ENCODE measurements around the gene GNAT2. TPM values are rescaled to one million over a fixed set of nuclear protein-coding genes. Genes with fewer than 3 reads are reported as not detected.

The GNAT2 gene
- total RNA-seq, 1 donor from 2014 or later = 0.18 TPM

- Mint-ChIP-seq H3K4me3 (ENCODE audit: low read depth) (peak overlapping the region; percentile 93), H3K9me3 (no peaks in the 10 kb centered on the region), H3K27ac (peak overlapping the region; percentile 68), H3K4me1 (ENCODE audit: low read depth) (peaks cover 48% of the 10 kb centered on the region), H3K36me3 (ENCODE audit: low read depth) (peaks cover 11% of the 10 kb centered on the region), H3K27me3 (ENCODE audit: low read depth) (no peaks in the 10 kb centered on the region)
- intact Hi-C loops (cut with micrococcal nuclease) = no loop called here
- DNase-seq (ENCODE audit: low spot score) = no peak
These were observed 2.9 kb upstream of the GNAT2 start for GRCh38 chr1:109622137-109622892.

GRCh38 chr1:109621379-109622136 is 2.1 kb upstream of the GNAT2 start:
- Mint-ChIP-seq H3K9me3 (no peaks in the 10 kb centered on the region), H3K36me3 (ENCODE audit: low read depth) (peaks cover 8% of the 10 kb centered on the region), H3K27ac (peak overlapping the region; percentile 68), H3K4me3 (ENCODE audit: low read depth) (peak overlapping the region; percentile 93), H3K4me1 (ENCODE audit: low read depth) (peaks cover 56% of the 10 kb centered on the region), H3K27me3 (ENCODE audit: low read depth) (no peaks in the 10 kb centered on the region)
- intact Hi-C loops (cut with micrococcal nuclease) = loop anchor here (2.0 kb wide), 1 partner anchor 413 kb away; the partner anchor contains the start of gene STRIP1
- DNase-seq (ENCODE audit: low spot score) = no peak

- intact Hi-C loops (cut with micrococcal nuclease) = loop anchor here (1.0 to 2.0 kb wide), 2 partner anchors 73 to 414 kb away; partner anchors contain the start of genes GNAI3 and STRIP1
- Mint-ChIP-seq H3K4me1 (ENCODE audit: low read depth) (peaks cover 63% of the 10 kb centered on the region), H3K9me3 (no peaks in the 10 kb centered on the region), H3K36me3 (ENCODE audit: low read depth) (peaks cover under 1% of the 10 kb centered on the region), H3K27me3 (ENCODE audit: low read depth) (no peaks in the 10 kb centered on the region), H3K4me3 (ENCODE audit: low read depth) (peak overlapping the region; percentile 93), H3K27ac (peak overlapping the region; percentile 96)
- peak; percentile 97 for DNase-seq (ENCODE audit: low spot score)
These were observed 1.4 kb upstream of the GNAT2 start for GRCh38 chr1:109620841-109621286.

GRCh38 chr1:109620401-109620791 is 980 bp upstream of the GNAT2 start:
- peak overlapping the region; percentile 96 for H3K27ac Mint-ChIP-seq
- intact Hi-C loops (cut with micrococcal nuclease) = loop anchor here (1.0 to 2.0 kb wide), 2 partner anchors 72 to 414 kb away; partner anchors contain the start of genes GNAI3 and STRIP1

GRCh38 chr1:109618661-109619575 is 498 bp downstream of the GNAT2 start:
- Mint-ChIP-seq H3K4me1 (ENCODE audit: low read depth) (peaks cover 60% of the 10 kb centered on the region), H3K4me3 (ENCODE audit: low read depth) (peak overlapping the region; percentile 93), H3K27me3 (ENCODE audit: low read depth) (no peaks in the 10 kb centered on the region), H3K36me3 (ENCODE audit: low read depth) (no peaks in the 10 kb centered on the region), H3K27ac (peak overlapping the region; percentile 96), H3K9me3 (no peaks in the 10 kb centered on the region)
- DNase-seq (ENCODE audit: low spot score) = no peak
- intact Hi-C loops (cut with micrococcal nuclease) = loop anchor here (5.0 kb wide), 2 partner anchors 137 to 192 kb away; partner anchors contain the start of genes ATXN7L2 and PSMA5

More at GRCh38 chr1:109620401-109620791, 980 bp upstream of the GNAT2 start:
- Mint-ChIP-seq H3K9me3 (no peaks in the 10 kb centered on the region), H3K36me3 (ENCODE audit: low read depth) (no peaks in the 10 kb centered on the region), H3K4me3 (ENCODE audit: low read depth) (peak overlapping the region; percentile 93), H3K4me1 (ENCODE audit: low read depth) (peaks cover 64% of the 10 kb centered on the region), H3K27me3 (ENCODE audit: low read depth) (no peaks in the 10 kb centered on the region)
- DNase-seq (ENCODE audit: low spot score) = no peak

GRCh38 chr1:109617291-109617801 is 2.1 kb downstream of the GNAT2 start:
- peaks cover 11% of the 10 kb centered on the region for H3K27me3 Mint-ChIP-seq (ENCODE audit: low read depth)
- H3K27ac Mint-ChIP-seq = peak overlapping the region; percentile 67
- intact Hi-C loops (cut with micrococcal nuclease) = loop anchor here (5.0 kb wide), 2 partner anchors 135 to 190 kb away; partner anchors contain the start of genes ATXN7L2 and PSMA5
- no peaks in the 10 kb centered on the region for H3K36me3 Mint-ChIP-seq (ENCODE audit: low read depth)
- H3K4me3 Mint-ChIP-seq (ENCODE audit: low read depth) = no peak overlapping the region
- DNase-seq (ENCODE audit: low spot score) = no peak
- H3K9me3 Mint-ChIP-seq = no peaks in the 10 kb centered on the region
- peaks cover 45% of the 10 kb centered on the region for H3K4me1 Mint-ChIP-seq (ENCODE audit: low read depth)

- intact Hi-C loops (cut with micrococcal nuclease) = loop anchor here (5.0 kb wide), 2 partner anchors 134 to 189 kb away; partner anchors contain the start of genes ATXN7L2 and PSMA5
- peaks cover 35% of the 10 kb centered on the region for H3K4me1 Mint-ChIP-seq (ENCODE audit: low read depth)
- peak overlapping the region; percentile 3 for H3K27ac Mint-ChIP-seq
- DNase-seq (ENCODE audit: low spot score) = no peak
- H3K27me3 Mint-ChIP-seq (ENCODE audit: low read depth) = peaks cover 11% of the 10 kb centered on the region
- no peaks in the 10 kb centered on the region for H3K36me3 Mint-ChIP-seq (ENCODE audit: low read depth)
- no peak overlapping the region for H3K4me3 Mint-ChIP-seq (ENCODE audit: low read depth)
- H3K9me3 Mint-ChIP-seq = no peaks in the 10 kb centered on the region
These were observed 3.0 kb downstream of the GNAT2 start for GRCh38 chr1:109616391-109616790.

- H3K4me3 Mint-ChIP-seq (ENCODE audit: low read depth) = no peak overlapping the region
- peaks cover 34% of the 10 kb centered on the region for H3K4me1 Mint-ChIP-seq (ENCODE audit: low read depth)
- H3K27ac Mint-ChIP-seq = peak overlapping the region; percentile 10
These were observed 3.5 kb downstream of the GNAT2 start for GRCh38 chr1:109615879-109616278.

GRCh38 chr1:109613361-109614147 is 5.9 kb downstream of the GNAT2 start:
- Mint-ChIP-seq H3K4me3 (ENCODE audit: low read depth) (no peak overlapping the region), H3K36me3 (ENCODE audit: low read depth) (no peaks in the 10 kb centered on the region), H3K4me1 (ENCODE audit: low read depth) (peaks cover 24% of the 10 kb centered on the region), H3K9me3 (no peaks in the 10 kb centered on the region), H3K27me3 (ENCODE audit: low read depth) (peaks cover 15% of the 10 kb centered on the region), H3K27ac (no peak overlapping the region)
- intact Hi-C loops (cut with micrococcal nuclease) = no loop called here
- DNase-seq (ENCODE audit: low spot score) = no peak

More at GRCh38 chr1:109615879-109616278, 3.5 kb downstream of the GNAT2 start:
- no peak for DNase-seq (ENCODE audit: low spot score)
- Mint-ChIP-seq H3K36me3 (ENCODE audit: low read depth) (no peaks in the 10 kb centered on the region), H3K9me3 (no peaks in the 10 kb centered on the region), H3K27me3 (ENCODE audit: low read depth) (peaks cover 11% of the 10 kb centered on the region)
- intact Hi-C loops (cut with micrococcal nuclease) = loop anchor here (5.0 kb wide), 2 partner anchors 134 to 189 kb away; partner anchors contain the start of genes ATXN7L2 and PSMA5

- Mint-ChIP-seq H3K27ac (no peak overlapping the region), H3K9me3 (no peaks in the 10 kb centered on the region), H3K27me3 (ENCODE audit: low read depth) (peaks cover 15% of the 10 kb centered on the region), H3K36me3 (ENCODE audit: low read depth) (no peaks in the 10 kb centered on the region), H3K4me1 (ENCODE audit: low read depth) (peaks cover 7% of the 10 kb centered on the region), H3K4me3 (ENCODE audit: low read depth) (no peak overlapping the region)
- DNase-seq (ENCODE audit: low spot score) = no peak
- intact Hi-C loops (cut with micrococcal nuclease) = no loop called here
These were observed 8.0 kb downstream of the GNAT2 start for GRCh38 chr1:109611308-109611990.
